ENCODE results near the gene COL19A1.
"Not testable (repeated sequence)": the region's sequence is repeated elsewhere in the genome, so short reads cannot be mapped to it uniquely, and the experiment has no call there.

COL19A1 gene

GRCh38 chr6:69866770-69867638 is 648 bp downstream of the COL19A1 start:
- DNase-seq: peak; percentile 51

- DNase-seq: no peak
Measured at GRCh38 chr6:69867639-69867976, 1.3 kb downstream of the COL19A1 start.

GRCh38 chr6:69868252-69868804 is 2.0 kb downstream of the COL19A1 start:
- DNase-seq: no peak

GRCh38 chr6:69868961-69869360 is 2.6 kb downstream of the COL19A1 start:
- peak; percentile 52 for DNase-seq

- peak; percentile 4 for DNase-seq
Measured at GRCh38 chr6:69871107-69871506, 4.8 kb downstream of the COL19A1 start.

GRCh38 chr6:69873291-69873690 is 6.9 kb downstream of the COL19A1 start:
- DNase-seq: no peak

- no peak for DNase-seq
Measured at GRCh38 chr6:69875715-69876114, 9.4 kb downstream of the COL19A1 start.

GRCh38 chr6:69878795-69879194 is 12.4 kb downstream of the COL19A1 start:
- DNase-seq: no peak

- no peak for DNase-seq
Measured at GRCh38 chr6:69880601-69881000, 14.2 kb downstream of the COL19A1 start.

GRCh38 chr6:69881322-69882151 is 15.2 kb downstream of the COL19A1 start:
- DNase-seq: no peak

GRCh38 chr6:69883551-69883950 is 17.2 kb downstream of the COL19A1 start:
- DNase-seq: no peak

GRCh38 chr6:69884231-69884630 is 17.9 kb downstream of the COL19A1 start:
- no peak for DNase-seq

- no peak for DNase-seq
Measured at GRCh38 chr6:69887026-69887425, 20.7 kb downstream of the COL19A1 start.

- DNase-seq: no peak
Measured at GRCh38 chr6:69887714-69888345, 21.5 kb downstream of the COL19A1 start.

GRCh38 chr6:69888482-69889233 is 22.3 kb downstream of the COL19A1 start:
- no peak for DNase-seq

- DNase-seq: not testable (repeated sequence)
Measured at GRCh38 chr6:69889234-69889974, 23.0 kb downstream of the COL19A1 start.

GRCh38 chr6:69892561-69892960 is 26.2 kb downstream of the COL19A1 start:
- DNase-seq: not testable (repeated sequence)

GRCh38 chr6:69893266-69893665 is 26.9 kb downstream of the COL19A1 start:
- not testable (repeated sequence) for DNase-seq

GRCh38 chr6:69894578-69895347 is 28.4 kb downstream of the COL19A1 start:
- peak; percentile 68 for DNase-seq

GRCh38 chr6:69895396-69895795 is 29.0 kb downstream of the COL19A1 start:
- DNase-seq: no peak

GRCh38 chr6:69900869-69901268 is 34.5 kb downstream of the COL19A1 start:
- no peak for DNase-seq

All from NCI-H446 treated with DMSO at 0.1 percent for 48 hours (cell line).